GM19467 (cell line): ENCODE data around the gene NPFFR1.

Source experiments
- ATAC-seq: cut with Tn5 transposase; IDR thresholded peaks from one replicate; pipeline ENCODE4 v1.9.1; 2021; ENCODE audit warnings: mild to moderate bottlenecking, moderate library complexity; ENCODE audit not compliant: unreplicated experiment

Gene NPFFR1

GRCh38 chr10:70283445-70284399, at the start of gene NPFFR1:
Gene NPFFR1 (minus strand): TSS chr10:70284004. CDS start chr10:70283676, 328 bp downstream.
- ATAC-seq, result no peak

GRCh38 chr10:70333268-70333667, 49.5 kb upstream of the NPFFR1 start:
- ATAC-seq, result no peak

GRCh38 chr10:70331486-70332268, 47.9 kb upstream of the NPFFR1 start:
- peak; percentile 69 for ATAC-seq

GRCh38 chr10:70331160-70331485, 47.3 kb upstream of the NPFFR1 start:
- ATAC-seq, result no peak

GRCh38 chr10:70330671-70331070, 46.9 kb upstream of the NPFFR1 start:
- ATAC-seq, result no peak

GRCh38 chr10:70328967-70329366, 45.2 kb upstream of the NPFFR1 start:
- ATAC-seq, result no peak

GRCh38 chr10:70328018-70328417, 44.2 kb upstream of the NPFFR1 start:
- no peak for ATAC-seq

- ATAC-seq, result no peak
Measured at GRCh38 chr10:70324951-70325781, 41.4 kb upstream of the NPFFR1 start.

- ATAC-seq, result no peak
Measured at GRCh38 chr10:70324339-70324861, 40.6 kb upstream of the NPFFR1 start.

- ATAC-seq, result no peak
Measured at GRCh38 chr10:70323697-70324338, 40.0 kb upstream of the NPFFR1 start.

- ATAC-seq, result no peak
Measured at GRCh38 chr10:70323138-70323696, 39.4 kb upstream of the NPFFR1 start.

GRCh38 chr10:70321897-70322890, 38.4 kb upstream of the NPFFR1 start:
- no peak for ATAC-seq

- ATAC-seq, result no peak
Measured at GRCh38 chr10:70321233-70321632, 37.4 kb upstream of the NPFFR1 start.

- no peak for ATAC-seq
Measured at GRCh38 chr10:70320751-70321150, 36.9 kb upstream of the NPFFR1 start.

GRCh38 chr10:70319824-70320223, 36.0 kb upstream of the NPFFR1 start:
- ATAC-seq, result no peak

- no peak for ATAC-seq
Measured at GRCh38 chr10:70319183-70319582, 35.4 kb upstream of the NPFFR1 start.

- ATAC-seq, result no peak
Measured at GRCh38 chr10:70317943-70318318, 34.1 kb upstream of the NPFFR1 start.

GRCh38 chr10:70317272-70317942, 33.6 kb upstream of the NPFFR1 start:
- no peak for ATAC-seq
